ENCODE results near the gene ARHGAP24.
"Not testable (repeated sequence)": the region's sequence is repeated elsewhere in the genome, so short reads cannot be mapped to it uniquely, and the experiment has no call there.

ARHGAP24 gene

DNA sequence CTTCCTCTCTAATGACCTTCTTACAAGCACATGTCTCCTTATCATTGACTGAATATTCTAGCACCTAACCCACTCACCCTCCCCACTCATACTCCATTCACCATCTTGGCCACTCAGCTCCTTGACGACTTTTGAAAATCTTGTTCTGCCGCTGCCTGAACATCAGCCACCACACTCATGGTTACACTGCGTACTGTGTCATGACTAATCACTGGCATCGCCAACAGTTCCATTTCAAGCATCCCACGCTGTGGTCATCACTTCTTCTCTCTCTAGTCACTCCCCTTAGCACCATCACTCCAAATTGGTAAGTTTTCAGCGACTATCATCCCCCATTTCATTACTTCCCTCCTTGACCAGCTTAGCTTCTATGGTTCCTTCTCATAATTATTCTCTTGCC, 532.1 kb downstream of the ARHGAP24 start:
- no peak overlapping the region for H3K27ac ChIP-seq
- no peak for TF ChIP-seq ZFX (IDR thresholded peaks at IDR 0.05)
- TF ChIP-seq, protein P1, sequence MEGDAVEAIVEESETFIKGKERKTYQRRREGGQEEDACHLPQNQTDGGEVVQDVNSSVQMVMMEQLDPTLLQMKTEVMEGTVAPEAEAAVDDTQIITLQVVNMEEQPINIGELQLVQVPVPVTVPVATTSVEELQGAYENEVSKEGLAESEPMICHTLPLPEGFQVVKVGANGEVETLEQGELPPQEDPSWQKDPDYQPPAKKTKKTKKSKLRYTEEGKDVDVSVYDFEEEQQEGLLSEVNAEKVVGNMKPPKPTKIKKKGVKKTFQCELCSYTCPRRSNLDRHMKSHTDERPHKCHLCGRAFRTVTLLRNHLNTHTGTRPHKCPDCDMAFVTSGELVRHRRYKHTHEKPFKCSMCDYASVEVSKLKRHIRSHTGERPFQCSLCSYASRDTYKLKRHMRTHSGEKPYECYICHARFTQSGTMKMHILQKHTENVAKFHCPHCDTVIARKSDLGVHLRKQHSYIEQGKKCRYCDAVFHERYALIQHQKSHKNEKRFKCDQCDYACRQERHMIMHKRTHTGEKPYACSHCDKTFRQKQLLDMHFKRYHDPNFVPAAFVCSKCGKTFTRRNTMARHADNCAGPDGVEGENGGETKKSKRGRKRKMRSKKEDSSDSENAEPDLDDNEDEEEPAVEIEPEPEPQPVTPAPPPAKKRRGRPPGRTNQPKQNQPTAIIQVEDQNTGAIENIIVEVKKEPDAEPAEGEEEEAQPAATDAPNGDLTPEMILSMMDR (conservative IDR thresholded peaks at IDR 0.05), result no peak

DNA sequence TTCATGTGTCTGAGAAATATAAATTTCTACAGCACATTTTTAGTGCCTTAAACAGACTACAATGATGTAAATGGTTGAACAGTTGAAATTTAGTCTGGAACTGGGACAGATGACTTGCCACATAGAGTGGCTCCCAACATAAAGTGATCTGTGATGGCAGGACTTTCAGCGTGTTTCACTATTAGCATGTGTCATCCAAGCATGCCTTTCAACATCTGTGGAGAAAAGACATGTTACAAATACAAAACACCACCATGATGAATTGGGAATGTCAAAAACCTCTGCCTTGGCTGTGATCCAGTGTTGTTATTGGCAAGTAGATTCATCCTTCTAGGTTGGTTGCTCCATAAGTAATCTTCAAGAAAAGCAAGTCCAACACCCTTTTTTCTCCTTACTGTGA, 536.2 kb downstream of the ARHGAP24 start:
- TF ChIP-seq, protein P1 (conservative IDR thresholded peaks at IDR 0.05), result no peak
- no peak for TF ChIP-seq ZFX (IDR thresholded peaks at IDR 0.05)
- H3K27ac ChIP-seq, result no peak overlapping the region

DNA sequence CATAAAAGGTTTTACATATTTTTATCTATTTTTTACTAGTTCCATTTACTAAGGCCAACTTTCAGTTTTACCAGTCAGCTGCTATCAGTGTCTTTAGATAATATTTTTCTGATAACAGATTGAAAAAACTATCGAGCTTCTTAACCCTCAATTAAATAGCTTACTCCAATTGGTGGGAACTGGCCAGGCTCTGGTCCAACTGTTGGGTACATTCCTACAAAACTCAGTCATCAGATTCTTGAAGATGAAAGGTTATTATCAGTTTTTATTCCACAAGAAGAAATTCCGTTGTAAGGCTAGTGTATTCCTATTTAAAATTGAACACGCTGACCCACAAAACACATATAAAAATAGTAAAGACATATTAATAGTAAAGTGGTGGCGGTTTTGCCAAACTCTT, 538.7 kb downstream of the ARHGAP24 start:
- TF ChIP-seq, protein P1 (conservative IDR thresholded peaks at IDR 0.05), result no peak
- no peak for TF ChIP-seq ZFX (IDR thresholded peaks at IDR 0.05)
- no peak overlapping the region for H3K27ac ChIP-seq

DNA sequence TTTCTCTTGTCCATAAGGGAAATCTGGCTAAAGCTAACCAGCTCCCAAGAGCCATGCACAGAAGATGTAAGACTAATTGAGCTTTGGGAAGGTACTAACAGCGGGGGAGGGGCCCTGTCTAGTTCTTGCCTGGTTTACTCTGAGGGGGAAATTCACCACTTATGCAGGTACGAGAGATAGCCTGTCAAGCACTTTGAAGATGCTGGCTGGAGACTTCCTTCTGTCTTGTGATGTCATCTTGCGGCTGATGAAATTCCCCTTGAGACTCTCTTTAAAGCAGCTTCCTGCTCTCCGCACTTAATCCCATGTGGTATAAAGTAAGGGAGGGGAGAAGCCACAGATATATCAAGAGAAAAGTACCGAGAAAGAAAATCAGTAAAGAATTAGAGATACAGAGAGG, 539.6 kb downstream of the ARHGAP24 start:
- H3K27ac ChIP-seq, result no peak overlapping the region
- TF ChIP-seq, protein P1 (conservative IDR thresholded peaks at IDR 0.05), result no peak
- TF ChIP-seq ZFX (IDR thresholded peaks at IDR 0.05), result no peak

DNA sequence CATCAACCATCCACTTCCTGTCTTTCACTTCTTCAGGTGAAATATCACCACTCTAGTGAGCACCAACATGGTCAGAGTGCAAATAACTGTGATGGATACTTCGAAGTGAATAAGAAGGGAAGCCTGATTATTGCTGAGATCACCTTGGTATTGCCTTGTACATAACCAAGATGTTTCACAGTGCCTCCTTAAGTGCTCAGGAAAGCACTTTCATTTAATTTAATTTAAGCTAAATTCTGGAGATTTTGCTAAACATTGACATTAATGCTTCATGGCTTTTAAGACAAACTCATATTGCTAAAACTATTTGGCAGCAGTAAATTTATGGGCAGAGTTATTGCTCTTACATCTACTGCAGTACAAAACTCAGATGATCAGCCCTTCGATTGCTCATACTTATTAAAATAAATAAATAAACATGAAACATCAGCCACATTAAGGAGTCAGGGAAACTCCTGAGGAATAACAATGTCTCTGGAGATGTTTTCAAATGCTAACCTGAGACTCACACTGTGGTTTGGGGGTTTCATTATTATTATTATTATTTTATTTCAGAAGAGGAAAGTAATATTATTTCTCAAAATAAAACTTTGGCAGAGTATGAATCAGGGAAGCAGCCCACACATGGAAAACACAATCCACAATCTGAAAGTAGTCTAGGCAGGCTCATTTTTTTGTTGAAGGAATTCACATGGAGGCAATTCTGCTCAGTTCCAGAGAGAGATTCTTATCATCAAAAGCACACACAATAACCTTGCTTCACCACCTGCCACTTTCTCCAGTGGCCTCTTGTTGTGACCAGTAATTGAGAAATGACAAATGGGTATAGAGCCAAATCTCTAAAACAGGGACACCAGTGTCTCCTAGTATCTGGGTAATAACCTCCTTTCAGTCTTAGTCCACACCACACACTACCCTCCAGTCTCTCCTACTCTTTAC, 540.7 kb downstream of the ARHGAP24 start:
- H3K27ac ChIP-seq, result no peak overlapping the region
- TF ChIP-seq, protein P1 (conservative IDR thresholded peaks at IDR 0.05), result no peak
- TF ChIP-seq ZFX (IDR thresholded peaks at IDR 0.05), result no peak

DNA sequence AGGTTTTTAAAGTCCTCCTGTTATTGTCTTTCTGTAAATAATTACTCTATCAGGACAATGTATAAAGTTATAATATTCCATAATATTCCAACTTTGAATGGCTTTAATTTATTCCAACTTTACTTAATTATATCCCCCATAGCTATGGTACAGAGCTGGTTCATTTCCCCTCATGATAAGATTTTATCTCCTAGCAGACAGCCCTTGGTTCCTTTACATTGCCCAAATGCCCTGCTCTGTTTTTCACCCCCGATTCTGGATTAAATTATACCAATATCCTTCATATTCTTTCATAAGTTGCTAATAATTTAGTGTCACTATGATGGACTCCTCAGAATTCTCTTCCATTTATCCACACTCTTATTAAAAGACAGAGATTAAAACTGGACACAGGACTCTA, 544.4 kb downstream of the ARHGAP24 start:
- TF ChIP-seq, protein P1 (conservative IDR thresholded peaks at IDR 0.05), result no peak
- TF ChIP-seq ZFX (IDR thresholded peaks at IDR 0.05), result no peak
- no peak overlapping the region for H3K27ac ChIP-seq

DNA sequence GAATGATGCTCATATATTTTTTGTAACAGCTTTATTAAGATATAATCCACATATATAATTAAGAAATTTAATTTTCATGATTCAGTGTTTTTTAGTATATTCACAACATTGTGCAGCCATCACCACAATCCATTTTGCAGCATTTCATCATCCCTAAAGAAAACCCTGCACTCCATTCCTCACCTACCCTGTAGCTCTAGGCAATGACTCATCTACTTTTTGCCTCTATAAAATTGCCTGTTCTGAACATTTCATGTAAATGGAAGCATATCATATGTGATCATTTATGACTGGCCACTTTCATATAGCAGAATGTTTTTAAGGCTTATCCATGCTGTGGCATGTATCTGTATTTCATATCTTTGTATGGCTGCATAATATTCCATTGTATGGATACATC, 545.0 kb downstream of the ARHGAP24 start:
- TF ChIP-seq, protein P1 (conservative IDR thresholded peaks at IDR 0.05), result no peak
- no peak for TF ChIP-seq ZFX (IDR thresholded peaks at IDR 0.05)
- H3K27ac ChIP-seq, result no peak overlapping the region

DNA sequence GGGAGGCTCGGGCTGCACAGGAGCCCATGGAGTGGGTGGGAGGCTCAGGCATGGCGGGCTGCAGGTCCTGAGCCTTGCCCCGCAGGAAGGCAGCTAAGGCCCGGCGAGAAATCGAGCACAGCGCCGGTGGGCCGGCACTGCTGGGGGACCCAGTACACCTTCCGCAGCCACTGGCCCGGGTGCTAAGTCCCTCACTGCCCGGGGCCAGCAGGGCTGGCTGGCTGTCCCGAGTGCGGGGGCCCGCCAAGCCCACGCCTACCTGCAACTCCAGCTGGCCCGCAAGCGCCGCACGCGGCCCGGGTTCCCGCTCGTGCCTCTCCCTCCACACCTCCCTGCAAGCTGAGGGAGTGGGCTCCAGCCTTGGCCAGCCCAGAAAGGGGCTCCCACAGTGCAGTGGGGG, 546.7 kb downstream of the ARHGAP24 start:
- not testable (repeated sequence) for H3K27ac ChIP-seq
